ENCODE data around the gene SIDT1.
"Not testable (repeated sequence)": the region's sequence is repeated elsewhere in the genome, so short reads cannot be mapped to it uniquely, and the experiment has no call there.

The SIDT1 gene

DNA sequence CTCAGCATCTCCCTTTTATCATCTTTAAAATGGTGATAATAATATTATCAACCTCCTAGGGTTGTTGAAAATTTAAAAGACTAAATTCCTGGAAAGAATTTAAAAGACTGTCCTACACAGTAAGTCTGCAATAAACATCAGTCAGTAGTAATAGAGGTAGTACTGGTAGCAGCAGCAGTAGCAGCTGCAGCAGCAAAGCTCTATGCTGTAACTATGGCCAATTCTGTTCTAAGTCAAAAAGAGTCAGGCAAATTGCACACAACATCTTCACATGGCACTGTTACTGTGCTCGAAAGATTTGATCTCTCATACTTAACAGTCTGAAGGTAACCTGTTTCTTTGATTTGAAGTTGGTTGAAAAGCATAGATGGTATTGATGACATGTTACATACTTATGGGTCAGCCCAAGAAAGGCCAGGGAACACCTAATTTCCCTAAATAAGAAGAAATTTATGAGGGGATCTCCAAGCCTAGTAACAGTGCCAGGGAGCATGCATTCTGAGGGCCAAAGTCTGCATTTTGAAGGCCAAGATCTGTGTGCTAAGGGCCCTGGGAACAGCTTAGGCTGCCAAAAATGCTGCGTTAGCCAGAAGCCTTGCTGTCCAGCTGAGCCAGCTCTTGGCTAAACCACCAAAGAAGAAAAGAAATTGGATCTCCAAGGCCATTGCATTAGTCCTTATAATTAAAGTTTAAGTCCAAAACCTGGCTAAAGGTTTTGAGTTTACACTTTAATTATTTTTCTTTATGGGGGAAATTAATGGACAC, 68.2 kb downstream of the SIDT1 start:
- no peak for DNase-seq

DNA sequence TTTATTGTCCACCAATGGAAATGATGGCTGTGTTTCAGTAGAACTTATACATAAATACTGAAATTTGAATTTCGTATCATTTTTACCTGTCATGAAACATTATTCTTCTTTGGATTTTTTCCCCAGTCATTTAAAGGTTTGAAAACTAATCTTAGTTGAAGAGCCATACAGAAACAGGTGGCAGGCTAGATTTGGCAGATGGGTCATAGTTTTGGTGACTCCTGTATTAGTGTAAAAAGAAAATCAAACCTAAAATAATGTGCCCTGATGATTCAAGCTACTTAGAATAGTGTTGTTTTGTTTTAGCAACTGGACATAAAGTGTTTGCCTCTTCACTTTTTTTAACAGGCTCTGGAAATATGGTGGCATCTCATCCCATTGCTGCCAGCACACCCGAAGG, 68.9 kb downstream of the SIDT1 start:
- no peak for DNase-seq

- DNase-seq, result no peak
Measured at GRCh38 chr3:113602256-113602655, 69.9 kb downstream of the SIDT1 start.

- no peak for DNase-seq
Measured at GRCh38 chr3:113602836-113603235, 70.5 kb downstream of the SIDT1 start.

DNA sequence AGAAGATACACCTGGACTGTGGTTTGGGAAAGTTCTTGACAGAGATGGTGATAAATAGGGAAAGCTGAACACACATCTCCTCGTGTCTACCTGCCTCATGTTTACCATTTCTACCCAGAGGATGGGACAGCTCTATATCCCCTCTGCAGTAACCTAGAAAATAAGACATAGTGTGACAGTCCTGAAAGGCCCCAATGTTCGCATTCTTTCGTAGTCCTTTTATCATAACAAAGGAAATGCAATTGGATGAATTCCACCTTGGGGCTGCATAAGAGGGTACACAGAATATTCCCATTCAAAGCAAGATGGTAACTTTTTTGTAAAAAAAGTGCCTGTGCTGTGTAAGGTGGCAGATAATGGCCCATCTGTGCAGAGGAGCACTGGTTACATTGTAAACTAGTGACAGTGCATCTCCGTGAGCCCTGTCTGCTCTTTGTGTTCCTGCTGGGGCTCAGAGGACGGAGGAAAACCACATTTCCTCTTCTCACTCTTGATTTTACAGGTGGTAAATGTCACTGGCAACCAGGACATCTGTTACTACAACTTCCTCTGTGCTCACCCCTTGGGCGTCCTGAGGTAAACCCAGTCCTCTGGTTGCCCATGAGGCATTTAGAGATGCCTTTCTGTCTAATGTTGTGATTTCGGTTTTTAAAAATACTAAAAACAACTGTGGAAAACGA, 74.3 kb downstream of the SIDT1 start:
- peak in 1 of 2 donors; percentile 67 for DNase-seq

DNA sequence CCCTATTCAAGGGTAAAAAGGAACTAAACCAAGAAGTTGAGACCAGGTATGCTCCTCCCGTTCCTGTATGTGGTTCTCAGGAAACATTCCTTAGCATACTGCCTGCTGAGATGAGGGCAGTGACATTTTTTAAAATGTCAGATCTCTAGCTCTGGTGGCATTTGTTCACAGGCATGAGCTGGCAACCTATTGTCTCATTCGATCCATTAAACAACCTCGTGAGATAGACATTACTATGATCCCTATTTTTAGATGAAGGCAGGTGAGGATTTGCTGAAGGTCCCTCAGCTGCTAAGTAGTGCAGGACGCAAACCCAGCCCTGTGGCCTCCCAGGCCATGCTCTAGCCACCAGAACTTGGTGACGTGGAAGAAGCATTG, 74.9 kb downstream of the SIDT1 start:
- DNase-seq, result no peak

DNA sequence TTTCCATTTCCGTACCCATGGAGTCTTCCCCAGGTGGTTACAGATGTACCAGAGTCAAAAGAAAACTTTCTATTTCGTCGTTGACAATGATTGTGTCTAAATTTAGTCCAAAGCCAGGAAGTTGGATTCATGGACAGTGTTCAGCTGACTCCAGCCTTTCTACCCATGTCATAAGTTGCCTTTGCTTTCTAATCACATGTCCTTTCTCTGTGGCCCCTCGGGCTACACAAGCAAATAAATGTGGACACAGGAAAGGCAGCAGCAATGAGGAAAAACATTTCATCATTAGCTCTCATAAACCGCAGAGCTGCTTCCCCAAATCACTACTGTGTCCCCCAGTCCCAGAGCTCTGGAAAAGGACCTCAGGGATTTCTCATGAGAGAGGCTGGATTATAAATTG, 82.0 kb downstream of the SIDT1 start:
- no peak for DNase-seq

DNA sequence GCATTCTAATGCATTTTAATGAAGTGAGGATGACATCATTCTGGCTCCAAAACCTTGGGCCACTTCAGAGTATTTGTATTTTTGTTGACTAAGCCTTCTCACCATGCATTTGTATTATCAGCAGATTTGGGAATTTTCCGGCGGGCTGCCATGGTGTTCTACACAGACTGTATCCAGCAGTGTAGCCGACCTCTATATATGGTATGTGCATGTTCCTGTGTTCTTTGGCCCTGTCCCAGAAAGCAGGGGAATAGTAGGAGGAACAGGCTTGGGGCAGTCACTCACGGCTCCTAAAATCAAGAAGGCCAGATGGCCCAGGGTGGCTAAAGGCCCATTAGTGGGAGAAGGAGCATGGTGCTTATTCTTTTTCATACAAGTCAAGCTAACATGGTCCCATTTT, 83.6 kb downstream of the SIDT1 start:
- no peak for DNase-seq

- no peak for DNase-seq
Measured at GRCh38 chr3:113617726-113618125, 85.4 kb downstream of the SIDT1 start.

DNA sequence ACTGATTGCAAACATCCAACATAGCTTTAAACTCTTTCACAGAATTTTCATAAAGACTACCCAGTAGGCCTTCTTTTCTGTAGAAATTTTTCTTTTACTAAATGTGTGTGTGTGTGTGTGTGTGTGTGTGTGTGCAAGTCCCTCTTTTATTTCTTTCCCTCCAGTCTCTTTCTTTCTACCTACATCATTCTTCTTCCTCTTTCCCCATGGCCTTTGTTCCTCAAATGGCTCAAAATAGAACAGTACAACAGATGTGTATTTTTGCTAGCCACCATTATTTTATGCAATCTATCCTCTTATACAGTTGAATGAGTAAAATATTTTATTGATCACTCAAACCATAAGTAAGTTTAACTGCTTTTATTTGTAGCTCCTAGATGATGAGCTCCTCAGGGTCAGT, 87.7 kb downstream of the SIDT1 start:
- peak in 1 of 2 donors; percentile 33 for DNase-seq

DNA sequence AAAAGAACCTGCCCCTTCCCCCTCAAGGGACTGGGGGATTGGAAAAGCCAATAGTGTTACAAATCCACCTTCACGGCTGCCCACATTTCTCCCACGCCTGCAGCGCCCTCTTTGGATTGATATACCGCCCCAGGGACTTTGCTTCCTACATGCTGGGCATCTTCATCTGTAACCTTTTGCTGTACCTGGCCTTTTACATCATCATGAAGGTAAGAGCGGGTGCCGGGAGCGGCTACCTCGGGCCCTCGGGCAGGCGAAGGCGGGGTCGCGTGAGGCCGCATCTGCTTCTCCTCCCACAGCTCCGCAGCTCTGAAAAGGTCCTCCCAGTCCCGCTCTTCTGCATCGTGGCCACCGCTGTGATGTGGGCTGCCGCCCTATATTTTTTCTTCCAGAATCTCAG, 91.0 kb downstream of the SIDT1 start:
- DNase-seq, result no peak

GRCh38 chr3:113623811-113624210, 91.5 kb downstream of the SIDT1 start:
- DNase-seq, result no peak

GRCh38 chr3:113625834-113626233, 93.5 kb downstream of the SIDT1 start:
- peak in 1 of 2 donors; percentile 5 for DNase-seq

DNA sequence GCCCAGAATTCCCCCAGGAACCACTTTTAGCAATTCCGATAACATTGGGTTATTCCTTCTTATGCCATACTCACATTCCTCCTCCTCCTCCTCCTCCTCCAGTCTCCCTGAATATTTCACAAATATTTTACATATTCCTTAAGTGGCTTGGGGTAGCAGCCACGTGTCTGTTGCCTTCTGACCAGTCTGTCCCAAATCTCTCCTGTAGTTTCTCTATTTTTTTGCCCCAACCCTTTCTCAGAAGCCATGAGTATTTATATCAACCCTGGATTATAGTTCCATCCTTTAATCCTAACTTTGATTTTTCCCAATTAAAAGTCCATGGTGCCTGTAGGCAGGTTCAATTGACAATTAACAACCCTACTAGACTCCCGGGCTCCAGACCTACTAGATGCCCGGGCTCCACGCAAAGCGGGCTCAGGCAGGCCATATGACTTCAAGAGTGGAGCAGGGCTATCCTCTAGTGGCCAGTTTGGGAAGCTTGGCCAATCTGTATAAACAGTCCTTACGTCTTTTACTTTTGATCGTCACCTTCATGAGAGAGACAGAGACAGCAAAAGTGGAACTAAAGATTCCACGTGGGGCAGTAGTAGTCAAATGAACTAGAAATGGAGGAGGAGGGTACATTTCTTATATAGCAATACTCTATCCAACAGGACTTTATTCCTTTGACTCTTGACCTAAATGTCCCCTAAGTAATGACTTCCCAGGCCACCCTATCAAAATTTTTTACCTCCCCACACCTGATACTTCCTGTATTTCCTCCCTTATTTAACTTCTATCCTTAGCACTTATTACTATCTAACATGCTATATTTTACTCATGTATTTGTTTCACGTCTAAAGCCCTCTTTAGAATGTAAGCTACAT, 94.4 kb downstream of the SIDT1 start:
- DNase-seq, result peak in 1 of 2 donors; percentile 58

DNA sequence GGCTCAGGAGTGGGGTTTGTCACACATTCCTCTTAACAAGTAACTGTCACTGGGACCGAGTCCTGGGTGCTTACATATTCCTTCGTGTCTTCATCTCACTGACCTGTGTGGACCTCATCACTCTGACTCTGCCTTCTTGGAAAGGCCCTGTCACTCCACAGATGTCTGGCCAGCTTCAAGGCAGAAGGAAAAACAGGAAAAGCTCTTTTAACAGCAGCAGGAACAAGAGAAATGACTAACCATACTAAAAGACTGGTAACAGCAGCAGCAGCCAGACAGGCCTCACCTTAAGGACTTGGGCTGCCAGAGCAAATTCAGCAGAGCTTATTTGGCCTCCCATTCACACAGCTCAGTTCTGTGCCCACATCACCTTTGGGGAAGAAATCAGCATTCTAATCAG, 96.0 kb downstream of the SIDT1 start:
- DNase-seq, result no peak

DNA sequence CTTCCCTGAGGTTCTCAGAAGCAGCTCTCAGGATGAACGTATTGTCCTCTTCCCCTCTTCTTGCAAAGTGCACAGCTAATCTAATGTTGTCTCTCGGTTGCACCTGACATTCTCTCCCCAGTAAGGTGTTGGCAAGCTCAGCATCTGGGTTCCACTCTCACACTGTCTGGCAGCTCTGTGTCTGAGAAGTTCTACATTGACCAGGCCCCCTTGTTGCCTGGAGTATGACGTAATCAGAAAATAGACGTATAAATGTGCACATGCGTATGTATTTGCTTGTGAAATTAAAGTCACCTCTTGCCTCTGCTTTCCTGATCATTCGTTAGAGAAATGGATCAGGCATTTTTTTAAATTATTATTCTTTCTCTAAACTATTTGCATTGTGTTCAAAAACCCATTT, 96.4 kb downstream of the SIDT1 start:
- no peak for DNase-seq

GRCh38 chr3:113629584-113630421, 97.4 kb downstream of the SIDT1 start:
- DNase-seq, result no peak

DNA sequence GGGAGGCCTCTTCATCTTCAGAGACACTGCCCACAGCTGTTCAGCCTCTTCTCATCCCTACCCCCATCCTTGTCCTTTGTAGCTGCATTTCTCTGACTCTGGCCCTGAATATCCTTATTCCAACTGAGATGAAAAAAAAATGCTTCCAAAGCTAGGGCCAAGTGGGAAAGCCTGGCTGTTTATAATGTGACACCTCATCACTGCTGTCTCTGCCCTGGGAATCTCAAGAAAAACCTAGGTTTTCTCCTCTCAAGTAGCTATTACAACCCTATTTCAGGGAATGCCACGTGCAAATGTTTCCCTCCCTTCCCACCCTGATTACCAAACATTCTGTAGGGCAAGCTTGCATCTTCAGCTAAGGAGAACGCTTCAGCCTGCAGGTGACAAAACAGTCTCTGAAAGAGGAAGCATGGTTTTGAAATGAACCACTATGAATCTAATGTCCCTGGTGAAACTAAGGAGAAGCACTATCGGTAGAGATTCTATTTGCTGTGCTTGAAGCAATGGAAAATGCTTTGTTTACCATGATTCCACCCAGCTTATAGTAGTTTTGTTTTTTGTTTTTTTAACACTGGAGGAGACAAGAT, 98.7 kb downstream of the SIDT1 start:
- peak in 1 of 2 donors; percentile 2 for DNase-seq

- no peak for DNase-seq
Measured at GRCh38 chr3:113631573-113631972, 99.2 kb downstream of the SIDT1 start.

DNA sequence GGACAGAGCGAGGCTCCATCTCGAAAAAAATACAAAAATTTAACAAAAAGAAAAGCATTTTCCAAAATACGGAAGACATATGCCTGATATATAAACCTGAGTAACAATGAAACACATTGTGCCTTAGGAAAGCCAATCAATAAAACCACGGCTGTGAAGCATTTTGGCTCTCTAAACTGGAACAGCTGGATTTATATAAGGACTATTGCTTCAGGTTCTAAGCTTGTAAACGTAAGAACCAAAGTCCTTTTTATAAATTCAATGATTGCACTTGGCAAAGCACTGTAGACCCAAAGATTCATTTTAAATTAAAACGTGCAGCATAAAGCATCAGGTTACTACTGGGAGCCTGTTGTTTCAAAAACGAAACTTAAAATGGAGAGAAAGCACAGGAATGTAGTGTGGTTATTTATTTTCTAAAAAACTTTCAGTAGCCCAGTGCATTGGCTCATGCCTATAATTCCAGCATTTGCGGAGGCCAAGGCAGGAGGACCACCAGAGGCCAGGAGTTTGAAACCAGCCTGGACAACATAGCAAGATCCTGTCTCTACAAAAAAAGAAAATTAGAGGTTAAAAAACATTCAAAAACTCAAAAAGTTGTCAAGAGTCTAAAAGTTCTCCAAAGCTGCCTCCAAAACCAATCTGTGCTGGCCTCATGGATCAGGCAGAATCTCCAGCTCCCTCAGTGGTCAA, 102.6 kb downstream of the SIDT1 start:
- DNase-seq, result no peak

- DNase-seq, result not testable (repeated sequence)
Measured at GRCh38 chr3:113636034-113636433, 103.7 kb downstream of the SIDT1 start.

GRCh38 chr3:113637756-113638155, 105.4 kb downstream of the SIDT1 start:
- DNase-seq, result no peak

Measured in bone marrow (tissue), 2 donors.